H9 (cell line): ENCODE data around the gene KRT28. TPM values are rescaled to one million over a fixed set of nuclear protein-coding genes. Genes with fewer than 3 reads are reported as not detected.

ENCODE experiments used
- DNase-seq: peaks from one replicate; pipeline ENCODE4 v3.0.0-alpha.2; 2017
- H2AFZ ChIP-seq: one replicate; pipeline ENCODE4 v1.6.1; 2013; ENCODE audit warnings: mild to moderate bottlenecking, low read length, control low read depth, moderate library complexity
- H2AK5ac ChIP-seq: 2 replicates; pipeline ENCODE4 v1.6.1; 2013; ENCODE audit warnings: low read length, control low read depth, mixed read lengths; ENCODE audit not compliant: insufficient read length
- H2BK120ac ChIP-seq: one replicate; pipeline ENCODE4 v1.6.1; 2013; ENCODE audit warnings: low read depth, mild to moderate bottlenecking, low read length, control low read depth, inconsistent platforms; ENCODE audit not compliant: poor library complexity, severe bottlenecking
- H2BK12ac ChIP-seq: 2 replicates; pipeline ENCODE4 v1.6.1; 2013; ENCODE audit warnings: low read length, control low read depth, mixed read lengths, low read depth; ENCODE audit not compliant: insufficient read length
- H2BK15ac ChIP-seq: 2 replicates; pipeline ENCODE4 v1.6.1; 2013; ENCODE audit warnings: low read depth, low read length, control low read depth
- H2BK20ac ChIP-seq: one replicate; pipeline ENCODE4 v1.6.1; 2013; ENCODE audit warnings: low read depth, mild to moderate bottlenecking, low read length, control low read depth, inconsistent platforms; ENCODE audit not compliant: poor library complexity, severe bottlenecking
- H2BK5ac ChIP-seq: 2 replicates; pipeline ENCODE4 v1.6.1; 2013; ENCODE audit warnings: low read length, control low read depth, mixed read lengths; ENCODE audit not compliant: insufficient read length
- H3K14ac ChIP-seq: 2 replicates; pipeline ENCODE4 v1.6.1; 2013; ENCODE audit warnings: low read length, control low read depth; ENCODE audit not compliant: insufficient read depth
- H3K18ac ChIP-seq: 2 replicates; pipeline ENCODE4 v1.6.1; 2013; ENCODE audit warnings: low read depth, mild to moderate bottlenecking, mixed read lengths, low read length, control low read depth; ENCODE audit not compliant: insufficient read length
- H3K23ac ChIP-seq: 2 replicates; pipeline ENCODE4 v1.6.1; 2013; ENCODE audit warnings: low read length, control low read depth, mixed read lengths, low read depth; ENCODE audit not compliant: insufficient read length
- H3K23me2 ChIP-seq: 2 replicates; pipeline ENCODE4 v1.6.1; 2013; ENCODE audit warnings: low read depth, mild to moderate bottlenecking, mixed read lengths, low read length, control low read depth; ENCODE audit not compliant: insufficient read length, poor library complexity, severe bottlenecking
- H3K27ac ChIP-seq: 2 replicates; pipeline ENCODE4 v1.5.1; 2013; ENCODE audit warnings: low read length, control low read depth, mixed read lengths, low read depth; ENCODE audit not compliant: insufficient read length
- H3K27me3 ChIP-seq: 2 replicates; pipeline ENCODE4 v1.6.1; 2013; ENCODE audit warnings: low read length, control low read depth, inconsistent platforms; ENCODE audit not compliant: insufficient read depth
- H3K4ac ChIP-seq: 2 replicates; pipeline ENCODE4 v1.6.1; 2013; ENCODE audit warnings: low read depth, mild to moderate bottlenecking, control low read depth, inconsistent platforms, low read length, moderate library complexity
- H3K4me1 ChIP-seq: 2 replicates; pipeline ENCODE4 v1.6.1; 2013; ENCODE audit warnings: low read length, control low read depth, inconsistent platforms; ENCODE audit not compliant: insufficient read depth
- H3K4me2 ChIP-seq: 2 replicates; pipeline ENCODE4 v1.6.1; 2013; ENCODE audit warnings: low read length, control low read depth, mixed read lengths; ENCODE audit not compliant: insufficient read length, insufficient read depth
- H3K56ac ChIP-seq: 2 replicates; pipeline ENCODE4 v1.6.1; 2013; ENCODE audit warnings: low read depth, mild to moderate bottlenecking, mixed read lengths, low read length, control low read depth; ENCODE audit not compliant: insufficient read length
- H3K79me1 ChIP-seq: 2 replicates; pipeline ENCODE4 v1.6.1; 2013; ENCODE audit warnings: low read depth, mild to moderate bottlenecking, moderate library complexity, low read length, control low read depth, inconsistent platforms; ENCODE audit not compliant: insufficient read depth, poor library complexity, severe bottlenecking
- H3K79me2 ChIP-seq: 2 replicates; pipeline ENCODE4 v1.6.1; 2013; ENCODE audit warnings: low read length, control low read depth, inconsistent platforms; ENCODE audit not compliant: insufficient read depth
- H3K9ac ChIP-seq: 2 replicates; pipeline ENCODE4 v1.6.1; 2013; ENCODE audit warnings: low read length, control low read depth, mixed read lengths; ENCODE audit not compliant: insufficient read length; ENCODE audit errors: extremely low read depth
- H3K9me3 ChIP-seq: one replicate; pipeline ENCODE4 v1.6.1; 2013; ENCODE audit warnings: low read depth, low read length, inconsistent platforms; ENCODE audit not compliant: control insufficient read depth
- H3T11ph ChIP-seq: one replicate; pipeline ENCODE4 v1.6.1; 2013; ENCODE audit warnings: mild to moderate bottlenecking, low read length, control low read depth, inconsistent platforms
- H4K20me1 ChIP-seq: one replicate; pipeline ENCODE4 v1.6.1; 2013; ENCODE audit not compliant: control insufficient read depth, insufficient read length, insufficient read depth
- H4K5ac ChIP-seq: 2 replicates; pipeline ENCODE4 v1.6.1; 2013; ENCODE audit warnings: low read depth, mild to moderate bottlenecking, mixed read lengths, low read length, control low read depth; ENCODE audit not compliant: insufficient read length
- H4K8ac ChIP-seq: replicated peaks from 2 replicates; pipeline ENCODE4 v1.6.1; 2013; ENCODE audit warnings: low read length, control low read depth, mixed read lengths, low read depth; ENCODE audit not compliant: insufficient read length
- H4K91ac ChIP-seq: 2 replicates; pipeline ENCODE4 v1.6.1; 2013; ENCODE audit warnings: low read depth, mild to moderate bottlenecking, moderate library complexity, mixed read lengths, low read length, control low read depth; ENCODE audit not compliant: insufficient read length
- H3K27ac Mint-ChIP-seq, 3 experiments: 2 replicates in 2 of 3; 3 replicates in 1 of 3; pipeline ENCODE4 v1.8.0; 2020 to 2021; ENCODE audit warnings: mixed read lengths in 3 of 3, mild to moderate bottlenecking in 1 of 3, moderate library complexity in 1 of 3
- H3K27me3 Mint-ChIP-seq: 2 replicates; pipeline ENCODE4 v1.8.0; 2021; ENCODE audit warnings: low read depth, mild to moderate bottlenecking, moderate library complexity, mixed read lengths
- H3K36me3 Mint-ChIP-seq, 3 experiments: 2 replicates in 2 of 3; 3 replicates in 1 of 3; pipeline ENCODE4 v1.8.0; 2020 to 2021; ENCODE audit warnings: low read depth in 3 of 3, mixed read lengths in 3 of 3; ENCODE audit not compliant: insufficient read depth in 1 of 3
- H3K4me1 Mint-ChIP-seq, 2 experiments: 2 replicates each; pipeline ENCODE4 v1.8.0; 2020; ENCODE audit warnings: mixed read lengths in 2 of 2
- H3K4me3 Mint-ChIP-seq, 2 experiments: 2 replicates in 1 of 2; 3 replicates in 1 of 2; pipeline ENCODE4 v1.8.0; 2020 to 2021; ENCODE audit warnings: mild to moderate bottlenecking in 2 of 2, mixed read lengths in 2 of 2, moderate library complexity in 1 of 2
- H3K9me3 Mint-ChIP-seq, 2 experiments: 2 replicates in 1 of 2; 3 replicates in 1 of 2; pipeline ENCODE4 v1.8.0; 2020; ENCODE audit warnings: mild to moderate bottlenecking in 2 of 2, mixed read lengths in 2 of 2, moderate library complexity in 1 of 2
- WGBS: extraction: QIAGEN DNeasy Blood & Tissue Kit; methylation state at CpG from one replicate; pipeline ENCODE4 v1.1.7; 2013; ENCODE audit warnings: missing lambda C conversion rate, low lambda C conversion rate, mixed read lengths; ENCODE audit not compliant: insufficient read length; ENCODE audit errors: extremely low coverage; 5-methylcytosine and 5-hydroxymethylcytosine counted together
- total RNA-seq: library from RNA; stranded (reverse); gene quantifications from 2 replicates; pipeline ENCODE4 v1.2.1, GENCODE V29; 2021
- TF ChIP-seq, protein P1 (sequence below): fragments of 200-600 bp; sonication (generic); conservative IDR thresholded peaks from 3 replicates; pipeline ENCODE4 v1.8.0; 2021; ENCODE audit warnings: antibody characterized with exemption, mild to moderate bottlenecking

The KRT28 gene
- total RNA-seq, 1 experiment from 2014 or later, result not detected

DNA sequence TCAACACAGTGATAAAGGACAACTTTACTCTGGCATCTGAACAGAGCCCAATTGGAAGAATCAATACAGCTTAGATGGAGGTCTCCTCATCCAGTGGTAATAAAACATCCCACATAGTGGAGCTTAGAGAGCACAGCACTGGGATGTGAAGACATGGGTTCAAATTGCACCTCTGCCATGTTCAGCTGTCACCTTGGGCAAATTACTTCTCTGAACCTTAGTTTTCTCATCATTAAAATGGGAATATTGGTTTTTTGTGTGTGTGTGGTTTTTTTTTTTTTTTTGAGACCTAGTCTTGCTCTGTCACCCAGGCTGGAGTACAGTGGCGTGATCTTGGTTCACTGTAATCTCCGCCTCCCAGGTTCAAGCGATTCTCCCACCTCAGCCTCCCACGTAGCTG is 36.3 kb upstream of the KRT28 start:
- Mint-ChIP-seq H3K4me3 (no peak overlapping the region), H3K36me3 (peaks cover 0 to 10% (median 0%) of the 10 kb centered on the region in 3 experiments; a peak in 3 of 7 replicates), H3K27ac (no peak overlapping the region), H3K27me3 (peaks cover 95% of the 10 kb centered on the region), H3K9me3 (no peaks in the 10 kb centered on the region), H3K4me1 (peaks cover 10% of the 10 kb centered on the region in 2 experiments)
- no peak overlapping the region for H2BK5ac ChIP-seq
- no peak overlapping the region for H3K23ac ChIP-seq
- TF ChIP-seq, protein P1, sequence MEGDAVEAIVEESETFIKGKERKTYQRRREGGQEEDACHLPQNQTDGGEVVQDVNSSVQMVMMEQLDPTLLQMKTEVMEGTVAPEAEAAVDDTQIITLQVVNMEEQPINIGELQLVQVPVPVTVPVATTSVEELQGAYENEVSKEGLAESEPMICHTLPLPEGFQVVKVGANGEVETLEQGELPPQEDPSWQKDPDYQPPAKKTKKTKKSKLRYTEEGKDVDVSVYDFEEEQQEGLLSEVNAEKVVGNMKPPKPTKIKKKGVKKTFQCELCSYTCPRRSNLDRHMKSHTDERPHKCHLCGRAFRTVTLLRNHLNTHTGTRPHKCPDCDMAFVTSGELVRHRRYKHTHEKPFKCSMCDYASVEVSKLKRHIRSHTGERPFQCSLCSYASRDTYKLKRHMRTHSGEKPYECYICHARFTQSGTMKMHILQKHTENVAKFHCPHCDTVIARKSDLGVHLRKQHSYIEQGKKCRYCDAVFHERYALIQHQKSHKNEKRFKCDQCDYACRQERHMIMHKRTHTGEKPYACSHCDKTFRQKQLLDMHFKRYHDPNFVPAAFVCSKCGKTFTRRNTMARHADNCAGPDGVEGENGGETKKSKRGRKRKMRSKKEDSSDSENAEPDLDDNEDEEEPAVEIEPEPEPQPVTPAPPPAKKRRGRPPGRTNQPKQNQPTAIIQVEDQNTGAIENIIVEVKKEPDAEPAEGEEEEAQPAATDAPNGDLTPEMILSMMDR, result no peak
- no peak overlapping the region for H2BK12ac ChIP-seq
- H2BK20ac ChIP-seq, result no peak overlapping the region
- H3K56ac ChIP-seq, result no peak overlapping the region
- no peak overlapping the region for H3K4me2 ChIP-seq
- H4K8ac ChIP-seq, result no peak overlapping the region
- no peaks in the 10 kb centered on the region for H3K79me1 ChIP-seq
- no CpG with 5 or more reads among the region's 4 CpGs for WGBS
- no peak overlapping the region for H3T11ph ChIP-seq
- no peaks in the 10 kb centered on the region for H3K4me1 ChIP-seq
- H3K79me2 ChIP-seq, result no peaks in the 10 kb centered on the region
- H3K23me2 ChIP-seq, result no peaks in the 10 kb centered on the region
- no peak overlapping the region for H3K4ac ChIP-seq
- H3K18ac ChIP-seq, result no peak overlapping the region
- H2BK120ac ChIP-seq, result no peak overlapping the region
- no peak overlapping the region for H4K91ac ChIP-seq
- H2AK5ac ChIP-seq, result no peak overlapping the region
- DNase-seq, result no peak
- no peak overlapping the region for H3K27ac ChIP-seq
- no peak overlapping the region for H2BK15ac ChIP-seq
- no peaks in the 10 kb centered on the region for H4K20me1 ChIP-seq
- no peak overlapping the region for H3K14ac ChIP-seq
- no peak overlapping the region for H3K9ac ChIP-seq
- H3K9me3 ChIP-seq, result no peaks in the 10 kb centered on the region
- H3K27me3 ChIP-seq, result peaks cover 8% of the 10 kb centered on the region; the same call in 1 of the 2 replicates
- no peak overlapping the region for H2AFZ ChIP-seq
- H4K5ac ChIP-seq, result no peak overlapping the region
